Stimulated activated CD4-positive, alpha-beta T cell treated with anti-CD3 and anti-CD28 coated beads, TNF-alpha, amount 100 ng/mL, for 48 hours (primary cell): ENCODE data around the gene ELAVL1.

Source experiments
- DNase-seq, 3 donors: peaks; one replicate each; pipeline ENCODE4 v3.0.0-alpha.2; 2020; ENCODE audit warnings: low read depth in 3 of 3

The ELAVL1 gene

DNA sequence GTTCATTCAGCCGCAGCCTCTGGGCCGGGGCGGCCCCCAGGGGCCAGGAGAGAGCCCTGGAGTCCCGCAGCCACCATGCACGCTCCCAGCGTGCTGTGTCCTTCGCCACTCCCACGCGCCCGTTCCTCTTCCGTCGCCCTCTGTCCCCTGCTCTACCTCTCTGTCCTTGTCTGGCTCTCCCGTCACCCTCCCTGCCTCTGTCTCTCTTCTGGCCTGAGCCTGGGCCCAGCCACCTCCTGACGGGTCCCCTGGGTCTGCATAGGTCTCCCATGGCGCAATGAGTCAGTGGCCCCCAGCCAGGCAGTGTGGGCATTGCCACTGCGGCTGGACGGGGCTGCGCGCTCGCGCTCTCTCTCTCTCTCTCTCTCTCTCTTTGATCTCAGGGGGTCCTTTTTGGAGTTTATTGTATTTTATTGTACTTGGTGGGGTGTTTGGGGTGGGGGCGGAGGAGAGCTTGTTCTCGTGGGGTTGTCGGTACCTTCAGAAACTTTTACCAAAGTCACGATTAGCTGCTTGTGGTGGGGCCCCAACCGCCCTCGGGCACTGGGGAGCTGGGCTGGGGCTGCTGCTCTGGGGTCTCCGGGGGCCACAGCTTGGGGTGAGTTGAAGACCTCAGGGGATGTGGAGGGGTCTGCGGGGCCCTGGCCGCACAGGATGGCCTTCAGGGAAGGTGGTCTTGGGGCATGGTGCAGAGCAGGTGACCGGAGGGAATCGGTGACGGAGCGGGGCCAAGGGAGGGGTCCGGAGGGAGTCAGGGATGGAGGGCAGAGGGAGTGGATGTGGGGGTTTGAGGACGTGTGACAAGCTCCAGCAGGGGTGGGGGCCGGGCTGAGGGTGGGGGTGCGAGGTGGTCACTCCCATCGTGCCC, 92.5 kb downstream of the ELAVL1 start:
- no peak for DNase-seq

DNA sequence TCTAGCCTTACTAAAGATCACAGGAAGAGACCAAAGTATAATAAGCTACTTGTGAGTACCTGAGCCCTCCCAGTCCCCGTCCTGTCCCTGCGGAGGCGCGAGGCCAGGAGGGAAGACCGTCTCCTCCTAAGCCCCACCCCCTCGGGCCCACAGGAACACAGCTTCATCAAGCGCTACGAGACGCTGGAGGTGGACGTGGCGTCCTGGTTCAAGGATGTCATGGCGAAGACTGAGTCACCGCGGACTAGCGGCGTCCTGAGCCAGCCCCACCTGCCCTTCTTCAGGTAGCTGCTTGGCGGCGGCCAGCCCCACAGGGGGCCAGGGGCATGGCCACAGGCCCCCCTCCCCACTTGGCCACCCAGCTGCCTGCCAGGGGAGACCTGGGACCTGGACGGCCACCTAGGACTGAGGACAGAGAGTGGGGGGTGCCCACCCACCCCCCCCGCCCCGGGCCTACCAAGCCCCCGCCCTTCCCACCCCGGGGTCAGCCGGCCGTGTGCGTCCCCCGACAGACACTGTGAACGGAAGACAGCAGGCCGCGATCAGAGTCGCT, 93.2 kb downstream of the ELAVL1 start:
- no peak for DNase-seq

GRCh38 chr19:7911508-7912143, 93.8 kb downstream of the ELAVL1 start:
- DNase-seq, result no peak

GRCh38 chr19:7910321-7911161, 94.9 kb downstream of the ELAVL1 start:
- no peak for DNase-seq

DNA sequence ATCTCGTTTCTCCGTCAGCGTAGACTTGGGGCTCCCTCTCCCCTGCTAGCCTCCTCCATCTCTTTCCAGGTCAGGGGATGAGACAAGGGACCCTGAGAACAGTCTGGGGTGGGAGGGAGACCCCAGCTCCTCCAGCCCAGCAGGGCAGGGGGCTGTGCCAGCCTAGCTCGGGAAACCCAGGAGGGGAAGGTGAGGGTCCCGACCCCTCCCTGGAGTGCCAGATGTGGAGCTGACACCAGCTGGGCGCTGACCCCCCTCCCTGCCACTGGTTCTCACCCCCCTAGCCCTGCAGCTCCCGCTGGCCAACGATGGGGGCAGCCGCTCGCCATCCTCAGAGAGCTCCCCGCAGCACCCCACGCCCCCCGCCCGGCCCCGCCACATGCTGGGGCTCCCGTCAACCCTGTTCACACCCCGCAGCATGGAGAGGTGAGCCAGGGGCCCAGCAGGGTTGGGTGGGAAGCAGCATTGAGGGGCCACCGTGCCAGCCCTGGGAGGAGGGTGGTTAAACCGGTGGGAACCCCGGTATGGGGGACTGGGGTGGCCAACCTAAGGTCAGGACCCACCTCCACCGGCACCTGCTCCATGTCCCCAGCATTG, 95.9 kb downstream of the ELAVL1 start:
- no peak for DNase-seq

- no peak for DNase-seq
Measured at GRCh38 chr19:7908742-7909461, 96.5 kb downstream of the ELAVL1 start.
